GM19468 (cell line): ENCODE results near the gene AIMP1.
"Not testable (repeated sequence)": the region's sequence is repeated elsewhere in the genome, so short reads cannot be mapped to it uniquely, and the experiment has no call there.

Source experiments
- ATAC-seq: cut with Tn5 transposase; IDR thresholded peaks from one replicate; pipeline ENCODE4 v1.9.1; 2021; ENCODE audit warnings: mild to moderate bottlenecking, moderate library complexity, moderate number of reproducible peaks; ENCODE audit not compliant: unreplicated experiment; ENCODE audit errors: extremely low read depth

Gene AIMP1

DNA sequence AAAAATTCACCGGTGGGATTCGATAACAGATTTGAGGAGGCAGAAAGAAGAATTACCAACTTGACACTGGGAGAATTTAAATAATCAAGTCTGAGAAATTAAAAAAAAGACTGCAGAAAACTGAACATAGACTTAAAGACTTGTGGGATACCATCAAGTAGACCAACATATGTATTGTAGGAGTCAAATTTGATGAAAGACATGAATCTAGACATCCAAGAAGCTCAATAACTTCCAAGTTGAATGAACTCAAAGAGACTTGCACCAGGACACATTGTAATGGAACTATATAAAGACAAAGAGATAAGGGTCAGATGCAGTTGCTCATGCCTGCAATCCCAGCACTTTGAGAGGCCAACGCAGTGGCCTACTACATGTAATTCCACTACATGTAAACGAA is 82.5 kb downstream of the AIMP1 start:
- not testable (repeated sequence) for ATAC-seq
